Superior temporal gyrus (tissue), 1 donor: ENCODE data around the gene SNRNP25.
"Not testable (repeated sequence)": the region's sequence is repeated elsewhere in the genome, so short reads cannot be mapped to it uniquely, and the experiment has no call there.

ENCODE experiments used
- DNase-seq: peaks from one replicate; pipeline ENCODE4 v3.0.0-alpha.2; 2016; ENCODE audit errors: extremely low spot score

SNRNP25 gene

GRCh38 chr16:53346-54236 is at the start of gene SNRNP25, which contains the start of gene POLR3K:
Gene SNRNP25, plus strand, starts transcription at chr16:53828. Its CDS starts 189 bp downstream, at chr16:54017.
Gene POLR3K, minus strand, starts transcription at chr16:53608. Its CDS starts 22 bp downstream, at chr16:53586.
- peak; percentile 98 for DNase-seq

- DNase-seq, result no peak
Observed at GRCh38 chr16:9903-10665, 43.5 kb upstream of the SNRNP25 start.

GRCh38 chr16:10772-11171 is 42.9 kb upstream of the SNRNP25 start:
- DNase-seq, result not testable (repeated sequence)

GRCh38 chr16:17062-17765 is 36.4 kb upstream of the SNRNP25 start:
- not testable (repeated sequence) for DNase-seq

- DNase-seq, result not testable (repeated sequence)
Observed at GRCh38 chr16:20886-21285, 32.7 kb upstream of the SNRNP25 start.

- DNase-seq, result not testable (repeated sequence)
Observed at GRCh38 chr16:24151-24550, 29.5 kb upstream of the SNRNP25 start.

- not testable (repeated sequence) for DNase-seq
Observed at GRCh38 chr16:25926-26348, 27.7 kb upstream of the SNRNP25 start.

- not testable (repeated sequence) for DNase-seq
Observed at GRCh38 chr16:30627-31026, 23.0 kb upstream of the SNRNP25 start.

GRCh38 chr16:33154-33876 is 20.3 kb upstream of the SNRNP25 start:
- DNase-seq, result not testable (repeated sequence)

- DNase-seq, result no peak
Observed at GRCh38 chr16:33877-34647, 19.6 kb upstream of the SNRNP25 start.

GRCh38 chr16:34648-34987 is 19.0 kb upstream of the SNRNP25 start:
- DNase-seq, result no peak

GRCh38 chr16:35011-35677 is 18.5 kb upstream of the SNRNP25 start:
- no peak for DNase-seq

- DNase-seq, result no peak
Observed at GRCh38 chr16:35678-36305, 17.8 kb upstream of the SNRNP25 start.

GRCh38 chr16:36336-36984 is 17.2 kb upstream of the SNRNP25 start:
- no peak for DNase-seq

- no peak for DNase-seq
Observed at GRCh38 chr16:37511-37910, 16.1 kb upstream of the SNRNP25 start.

- not testable (repeated sequence) for DNase-seq
Observed at GRCh38 chr16:38206-38605, 15.4 kb upstream of the SNRNP25 start.

GRCh38 chr16:38941-39892 is 14.4 kb upstream of the SNRNP25 start:
- no peak for DNase-seq
